Ramos (cell line): Measurements from ENCODE around the gene SRGN.
"Not testable (repeated sequence)": the region's sequence is repeated elsewhere in the genome, so short reads cannot be mapped to it uniquely, and the experiment has no call there.

Experiments used
- in situ Hi-C: fragments of 300-500 bp; cut with MboI; formaldehyde crosslinking; loops from one replicate; pipeline ENCODE4 v1.14.3; 2022; ENCODE audit warnings: low sequenced_read_pairs; ENCODE audit not compliant: unreplicated experiment

The SRGN gene

GRCh38 chr10:69124563-69125268, 36.8 kb downstream of the SRGN start:
- in situ Hi-C loops: no loop called here

- in situ Hi-C loops: no loop called here
These were observed 37.7 kb downstream of the SRGN start for GRCh38 chr10:69125554-69125953.

GRCh38 chr10:69130251-69130650, 42.3 kb downstream of the SRGN start:
- in situ Hi-C loops: no loop called here

GRCh38 chr10:69139961-69140360, 52.1 kb downstream of the SRGN start:
- in situ Hi-C loops: no loop called here

- in situ Hi-C loops: no loop called here
These were observed 53.4 kb downstream of the SRGN start for GRCh38 chr10:69141304-69141703.

GRCh38 chr10:69142074-69142473, 54.2 kb downstream of the SRGN start:
- in situ Hi-C loops: not testable (repeated sequence)

- in situ Hi-C loops: no loop called here
These were observed 55.1 kb downstream of the SRGN start for GRCh38 chr10:69142983-69143382.

- in situ Hi-C loops: no loop called here
These were observed 57.4 kb downstream of the SRGN start for GRCh38 chr10:69145329-69145728.

- in situ Hi-C loops: no loop called here
These were observed 58.0 kb downstream of the SRGN start for GRCh38 chr10:69145864-69146263.

GRCh38 chr10:69146759-69147158, 58.9 kb downstream of the SRGN start:
- in situ Hi-C loops: no loop called here

- in situ Hi-C loops: no loop called here
These were observed 64.1 kb downstream of the SRGN start for GRCh38 chr10:69151984-69152383.

GRCh38 chr10:69153227-69153626, 65.3 kb downstream of the SRGN start:
- in situ Hi-C loops: no loop called here
